ENCODE results near the gene KLHDC3. TPM values are rescaled to one million over a fixed set of nuclear protein-coding genes. Genes with fewer than 3 reads are reported as not detected.

KLHDC3 gene
- total and polyA plus RNA-seq, 2 donors (not counting 3 experiments of a cell fraction or from before 2014, with no cell fraction given), result 84.8 to 120 TPM

DNA sequence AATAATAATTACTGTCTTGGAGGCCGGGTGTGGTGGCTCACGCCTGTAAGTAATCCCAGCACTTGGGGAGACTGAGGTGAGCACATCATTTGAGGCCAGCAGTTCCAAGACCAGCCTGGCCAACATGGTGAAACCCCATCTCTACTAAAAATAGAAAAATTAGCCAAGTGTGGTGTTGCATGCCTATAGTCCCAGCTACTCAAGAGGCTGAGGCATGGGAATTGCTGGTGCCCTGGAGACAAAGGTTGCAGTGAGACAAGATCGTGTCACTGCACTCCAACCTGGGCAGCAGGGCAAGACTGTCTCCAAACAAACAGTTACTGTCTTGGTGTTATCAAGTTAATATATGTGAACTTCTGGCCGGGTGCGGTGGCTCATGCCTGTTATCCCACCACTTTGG is 12.3 kb downstream of the KLHDC3 start:
- POLR2A ChIA-PET, result no interaction called here
- Histone ChIP-seq H3K27me3 (ENCODE audit: control insufficient read depth in 2 of 2, insufficient read depth in 2 of 2, low read length in 2 of 2) (no peaks in the 10 kb centered on the region), H3K4me2 (ENCODE audit: insufficient read depth, low read length) (no peak overlapping the region), H2AFZ (ENCODE audit: low read depth, low read length) (no peak overlapping the region), H3K4me3 (replicated peaks in 1 of 3; ENCODE audit: insufficient read depth in 1 of 3, low read depth in 1 of 3, low read length in 3 of 3) (no peak overlapping the region), H3K36me3 (ENCODE audit: control insufficient read depth in 2 of 2, extremely low read depth in 1 of 2, insufficient read depth in 2 of 2, low read length in 2 of 2) (peaks cover 16 to 31% of the 10 kb centered on the region in 2 experiments), H3K4me1 (ENCODE audit: control insufficient read depth, extremely low read depth, insufficient read depth, low read length) (no peaks in the 10 kb centered on the region), H3K79me2 (ENCODE audit: control insufficient read depth, insufficient read depth, low read length) (peaks cover 32% of the 10 kb centered on the region), H3K9me3 (replicated peaks; ENCODE audit: control insufficient read depth, insufficient read depth, low read length) (no peaks in the 10 kb centered on the region), H3K9me1 (replicated peaks; ENCODE audit: control insufficient read depth, extremely low read depth, insufficient read depth, low read length) (no peaks in the 10 kb centered on the region), H3K27ac (ENCODE audit: insufficient read depth, low read depth, low read length) (no peak overlapping the region), H3K9ac (replicated peaks; ENCODE audit: extremely low read depth, insufficient read depth, low read length) (no peak overlapping the region), H4K20me1 (replicated peaks; ENCODE audit: control insufficient read depth, extremely low read depth, insufficient read depth, low read length) (no peaks in the 10 kb centered on the region)
- BruUV-seq (replicated peaks), result no TSS peak
- intact Hi-C loops (cut with micrococcal nuclease) (no loop called here), dilution Hi-C loops (cut with MboI; ENCODE audit: extremely low pct_ligation_motif_present, low sequenced_read_pairs) (no loop called here)
- DNase-seq (ENCODE audit: low read depth, low spot score) (no peak), FAIRE-seq (no peak)
- CTCF ChIA-PET, result no interaction called here
- TF ChIP-seq GATA2 (IDR thresholded peaks at IDR 0.05; ENCODE audit: insufficient read depth, insufficient read length, low read depth, low read length) (no peak), POLR2A (IDR thresholded peaks at IDR 0.05; ENCODE audit: low read depth, low read length) (no peak), MYC (IDR thresholded peaks at IDR 0.05; ENCODE audit: low read depth, low read length) (no peak), JUN (IDR thresholded peaks at IDR 0.05; ENCODE audit: borderline replicate concordance, insufficient read depth, insufficient read length, low read depth) (no peak), EZH2 (IDR thresholded peaks at IDR 0.05; ENCODE audit: borderline replicate concordance, low read depth, low read length, severe bottlenecking) (no peak), POLR2AphosphoS5 (IDR thresholded peaks at IDR 0.05; ENCODE audit: insufficient read depth, low read depth, low read length) (no peak), FOS (IDR thresholded peaks at IDR 0.05; ENCODE audit: borderline replicate concordance, insufficient read depth, low read length) (no peak)
- TF ChIP-seq, protein P1, sequence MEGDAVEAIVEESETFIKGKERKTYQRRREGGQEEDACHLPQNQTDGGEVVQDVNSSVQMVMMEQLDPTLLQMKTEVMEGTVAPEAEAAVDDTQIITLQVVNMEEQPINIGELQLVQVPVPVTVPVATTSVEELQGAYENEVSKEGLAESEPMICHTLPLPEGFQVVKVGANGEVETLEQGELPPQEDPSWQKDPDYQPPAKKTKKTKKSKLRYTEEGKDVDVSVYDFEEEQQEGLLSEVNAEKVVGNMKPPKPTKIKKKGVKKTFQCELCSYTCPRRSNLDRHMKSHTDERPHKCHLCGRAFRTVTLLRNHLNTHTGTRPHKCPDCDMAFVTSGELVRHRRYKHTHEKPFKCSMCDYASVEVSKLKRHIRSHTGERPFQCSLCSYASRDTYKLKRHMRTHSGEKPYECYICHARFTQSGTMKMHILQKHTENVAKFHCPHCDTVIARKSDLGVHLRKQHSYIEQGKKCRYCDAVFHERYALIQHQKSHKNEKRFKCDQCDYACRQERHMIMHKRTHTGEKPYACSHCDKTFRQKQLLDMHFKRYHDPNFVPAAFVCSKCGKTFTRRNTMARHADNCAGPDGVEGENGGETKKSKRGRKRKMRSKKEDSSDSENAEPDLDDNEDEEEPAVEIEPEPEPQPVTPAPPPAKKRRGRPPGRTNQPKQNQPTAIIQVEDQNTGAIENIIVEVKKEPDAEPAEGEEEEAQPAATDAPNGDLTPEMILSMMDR (IDR thresholded peaks at IDR 0.05; ENCODE audit: extremely low read depth in 1 of 2, insufficient read depth in 1 of 2, low read depth in 1 of 2, low read length in 2 of 2), result no peak
- TF ChIP-seq, protein P2, sequence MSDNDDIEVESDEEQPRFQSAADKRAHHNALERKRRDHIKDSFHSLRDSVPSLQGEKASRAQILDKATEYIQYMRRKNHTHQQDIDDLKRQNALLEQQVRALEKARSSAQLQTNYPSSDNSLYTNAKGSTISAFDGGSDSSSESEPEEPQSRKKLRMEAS (IDR thresholded peaks at IDR 0.05; ENCODE audit: insufficient read depth, insufficient read length), result no peak
